Measurements from ENCODE around the gene BCL2L12. TPM values are rescaled to one million over a fixed set of nuclear protein-coding genes. Genes with fewer than 3 reads are reported as not detected.

BCL2L12 gene
- total RNA-seq, 1 donor from 2014 or later = 14.7 TPM

- DNase-seq (ENCODE audit: extremely low spot score in 2 of 2) = no peak
- TF ChIP-seq POLR2A (IDR thresholded peaks at IDR 0.05) (no peak), CTCF (IDR thresholded peaks at IDR 0.05) (no peak), POLR2AphosphoS5 (IDR thresholded peaks at IDR 0.05; ENCODE audit: insufficient read depth in 1 of 2, low read depth in 1 of 2) (no peak)
- Histone ChIP-seq H3K36me3 (peaks cover 0 to 16% of the 10 kb centered on the region in 2 donors), H3K27ac (no peak overlapping the region), H3K9me3 (no peaks in the 10 kb centered on the region), H3K4me3 (no peak overlapping the region), H3K27me3 (no peaks in the 10 kb centered on the region), H3K4me1 (peaks cover 42% of the 10 kb centered on the region)
- intact Hi-C loops (cut with DNase I) = no loop called here
Observed at GRCh38 chr19:49635530-49636232, 30.1 kb upstream of the BCL2L12 start.

GRCh38 chr19:49636233-49636932 lies 29.4 kb upstream of the BCL2L12 start:
- Histone ChIP-seq H3K4me3 (no peak overlapping the region), H3K4me1 (peaks cover 43% of the 10 kb centered on the region), H3K9me3 (no peaks in the 10 kb centered on the region), H3K36me3 (peaks cover 0 to 16% of the 10 kb centered on the region in 2 donors), H3K27ac (peak overlapping the region; percentile 100), H3K27me3 (no peaks in the 10 kb centered on the region)
- no peak for DNase-seq (ENCODE audit: extremely low spot score in 2 of 2)
- TF ChIP-seq CTCF (IDR thresholded peaks at IDR 0.05) = no peak
- no peak for TF ChIP-seq POLR2A (IDR thresholded peaks at IDR 0.05)
- no peak for TF ChIP-seq POLR2AphosphoS5 (IDR thresholded peaks at IDR 0.05; ENCODE audit: insufficient read depth in 1 of 2, low read depth in 1 of 2)
- intact Hi-C loops (cut with DNase I) = no loop called here

GRCh38 chr19:49637821-49638738 lies 27.7 kb upstream of the BCL2L12 start:
- peak overlapping the region; percentile 100 for H3K27ac ChIP-seq
- peak overlapping the region; percentile 78 to 99 for H3K4me3 ChIP-seq
- intact Hi-C loops (cut with DNase I) = loop anchor here (2.0 kb wide), 1 partner anchor 45 kb away; no protein-coding TSS in a partner anchor

More at GRCh38 chr19:49637821-49638738, 27.7 kb upstream of the BCL2L12 start:
- H3K36me3 ChIP-seq = peaks cover 0 to 16% of the 10 kb centered on the region in 2 donors
- TF ChIP-seq POLR2A (IDR thresholded peaks at IDR 0.05) = peak in 1 of 2 donors; percentile 15
- peak; percentile 78 to 83 for TF ChIP-seq POLR2AphosphoS5 (IDR thresholded peaks at IDR 0.05; ENCODE audit: insufficient read depth in 1 of 2, low read depth in 1 of 2)
- TF ChIP-seq CTCF (IDR thresholded peaks at IDR 0.05) = no peak
- H3K27me3 ChIP-seq = no peaks in the 10 kb centered on the region
- H3K4me1 ChIP-seq = peaks cover 46% of the 10 kb centered on the region
- no peaks in the 10 kb centered on the region for H3K9me3 ChIP-seq
- DNase-seq (ENCODE audit: extremely low spot score in 2 of 2) = peak in 1 of 2 donors; percentile 94

All from vagina (tissue), 2 donors.